ENCODE data around the gene SLC2A1. TPM values are rescaled to one million over a fixed set of nuclear protein-coding genes. Genes with fewer than 3 reads are reported as not detected.
"Not testable (repeated sequence)": the region's sequence is repeated elsewhere in the genome, so short reads cannot be mapped to it uniquely, and the experiment has no call there.

Gene SLC2A1
- total and polyA plus RNA-seq, 9 of the 15 experiments (the other 6 are each of a cell fraction or from before 2014, with no cell fraction given), result 12.6 to 153 (median 48.0) TPM

DNA sequence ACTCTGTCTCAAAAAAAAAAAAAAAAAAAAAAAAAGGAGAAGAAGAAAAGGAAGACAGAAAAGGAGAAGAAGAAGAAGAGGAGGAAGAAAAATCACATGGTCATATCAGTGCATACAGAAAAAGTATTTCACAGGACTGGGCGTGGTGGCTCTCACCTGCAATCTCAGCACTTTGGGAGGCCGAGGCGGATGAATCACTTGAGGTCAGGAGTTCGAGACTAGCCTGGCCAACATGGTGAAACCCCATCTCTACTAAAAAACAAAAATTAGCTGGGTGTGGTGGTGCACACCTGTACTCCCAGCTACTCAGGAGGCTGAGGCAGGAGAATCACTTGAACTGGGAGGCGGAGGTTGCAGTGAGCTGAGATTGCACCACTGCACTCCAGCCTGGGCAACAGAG lies 39.0 kb downstream of the SLC2A1 start:
- H3K79me2 ChIP-seq (ENCODE audit: control insufficient read depth, insufficient read depth, low read length); BruUV-seq (replicated peaks); DNase-seq (ENCODE audit: extremely low read depth in 1 of 4, low spot score in 3 of 4); ATAC-seq; H3K36me3 ChIP-seq (ENCODE audit: control insufficient read depth, insufficient read depth, low read length); H4K20me1 ChIP-seq (replicated peaks; ENCODE audit: control insufficient read depth, insufficient read depth, low read length); H3K4me3 ChIP-seq; FAIRE-seq; intact Hi-C loops (cut with micrococcal nuclease); H3K9ac ChIP-seq (ENCODE audit: insufficient read depth in 1 of 2, low read depth in 2 of 2, low read length in 2 of 2); H3K9me1 ChIP-seq (ENCODE audit: control insufficient read depth, insufficient read depth, low read length); H3K27me3 ChIP-seq (ENCODE audit: control insufficient read depth in 2 of 2, insufficient read depth in 2 of 2, low read length in 2 of 2); H3K4me2 ChIP-seq (ENCODE audit: insufficient read depth, low read length); H3K27ac ChIP-seq (ENCODE audit: extremely low read depth, low read depth, low read length); H2AFZ ChIP-seq (ENCODE audit: low read depth, low read length): not testable (repeated sequence)
- in situ Hi-C loops (cut with MboI), result loop anchor here (5.0 kb wide), 2 partner anchors 137 to 153 kb away; partner anchors contain the start of gene TMEM269
- ChIA-PET POLR2A (interaction anchor here (0.6 kb wide), 1 partner anchor 10 kb away, joined by 3 read pairs; no protein-coding TSS in a partner anchor), CTCF (ENCODE audit: low intra/inter-chr PET ratio) (interaction anchor here (0.6 kb wide), 1 partner anchor 151 kb away, joined by 3 read pairs; no protein-coding TSS in a partner anchor)
- TF ChIP-seq KDM1A (IDR thresholded peaks at IDR 0.05), result peak; percentile 65 to 73
- Histone ChIP-seq H3K4me1 (replicated peaks in 1 of 2; ENCODE audit: control insufficient read depth in 2 of 2, insufficient read depth in 2 of 2, low read length in 2 of 2) (peaks cover 14 to 25% of the 10 kb centered on the region in 2 experiments), H3K9me3 (replicated peaks; ENCODE audit: control insufficient read depth, insufficient read depth, low read depth, low read length) (peaks cover 10% of the 10 kb centered on the region; the same call in 1 of the 2 replicates)
- WGBS (ENCODE audit: insufficient coverage, low coverage, missing lambda C conversion rate), result 30% methylated on average over 4 of the region's 5 CpGs

DNA sequence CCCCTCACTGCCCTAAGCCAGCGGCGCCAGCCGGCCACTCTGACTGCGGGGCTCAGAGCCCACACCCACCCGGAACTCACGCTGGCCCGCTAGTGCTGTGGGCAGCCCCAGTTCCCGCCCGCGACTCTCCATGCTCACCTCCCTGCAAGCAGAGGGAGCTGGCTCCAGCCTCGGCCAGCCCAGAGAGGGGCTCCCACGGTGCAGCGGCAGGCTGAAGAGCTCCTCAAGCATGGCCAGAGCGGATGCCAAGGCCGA lies 41.5 kb downstream of the SLC2A1 start:
- ATAC-seq (no peak), DNase-seq (ENCODE audit: extremely low read depth in 1 of 4, low spot score in 3 of 4) (no peak), FAIRE-seq (no peak)
- peaks cover 22% of the 10 kb centered on the region for H3K9me3 ChIP-seq (replicated peaks; ENCODE audit: control insufficient read depth, insufficient read depth, low read depth, low read length)
- H3K4me2 ChIP-seq (ENCODE audit: insufficient read depth, low read length), result no peak overlapping the region
- CTCF ChIA-PET (ENCODE audit: low intra/inter-chr PET ratio), result no interaction called here
- in situ Hi-C loops (cut with MboI), result no loop called here
- 70% methylated on average over 13 of the region's 15 CpGs for WGBS (ENCODE audit: insufficient coverage, low coverage, missing lambda C conversion rate)
- no peaks in the 10 kb centered on the region for H3K9me1 ChIP-seq (ENCODE audit: control insufficient read depth, insufficient read depth, low read length)
- peaks cover 0 to 7% of the 10 kb centered on the region in 2 experiments; a peak in 2 of 5 replicates for H3K4me1 ChIP-seq (replicated peaks in 1 of 2; ENCODE audit: control insufficient read depth in 2 of 2, insufficient read depth in 2 of 2, low read length in 2 of 2)
- no peaks in the 10 kb centered on the region for H4K20me1 ChIP-seq (replicated peaks; ENCODE audit: control insufficient read depth, insufficient read depth, low read length)
- TF ChIP-seq HLTF (IDR thresholded peaks at IDR 0.05) (0 out of 2 replicates have a peak, but pooled peaks have one; percentile 76), FOXJ3 (CRISPR knock-in tag; IDR thresholded peaks at IDR 0.05) (no peak), TRIM24 (IDR thresholded peaks at IDR 0.05) (0 out of 4 replicates have a peak, but pooled peaks of 1 of the 2 experiments have one; percentile 14), TRIM28 (IDR thresholded peaks at IDR 0.05) (0 out of 2 replicates have a peak, but pooled peaks have one; percentile 28), CBX5 (IDR thresholded peaks at IDR 0.05; ENCODE audit: borderline replicate concordance, low read depth) (peak; percentile 36; the same call in 1 of the 2 replicates), ZNF584 (CRISPR knock-in tag; IDR thresholded peaks at IDR 0.05; ENCODE audit: low read depth) (no peak)
- H2AFZ ChIP-seq (ENCODE audit: low read depth, low read length), result no peak overlapping the region
- POLR2A ChIA-PET, result interaction anchor here (1.0 kb wide), 1 partner anchor 16 kb away, joined by 3 read pairs; no protein-coding TSS in a partner anchor
- no peak overlapping the region for H3K27ac ChIP-seq (ENCODE audit: extremely low read depth, low read depth, low read length)
- H3K27me3 ChIP-seq (ENCODE audit: control insufficient read depth in 2 of 2, insufficient read depth in 2 of 2, low read length in 2 of 2), result no peaks in the 10 kb centered on the region
- BruUV-seq (replicated peaks), result no TSS peak
- no peak overlapping the region for H3K9ac ChIP-seq (ENCODE audit: insufficient read depth in 1 of 2, low read depth in 2 of 2, low read length in 2 of 2)
- no peak overlapping the region for H3K4me3 ChIP-seq
- no peaks in the 10 kb centered on the region for H3K79me2 ChIP-seq (ENCODE audit: control insufficient read depth, insufficient read depth, low read length)
- no peaks in the 10 kb centered on the region for H3K36me3 ChIP-seq (ENCODE audit: control insufficient read depth, insufficient read depth, low read length)
- intact Hi-C loops (cut with micrococcal nuclease), result no loop called here
